ENCODE data around the gene RAI14.

- TF ChIP-seq CTCF (IDR thresholded peaks at IDR 0.05) (no peak), POLR2A (IDR thresholded peaks at IDR 0.05) (no peak)
Measured at GRCh38 chr5:34610546-34610945, 45.6 kb upstream of the RAI14 start.

Data from body of pancreas (tissue), 4 donors.